HepG2 (cell line): ENCODE measurements around the gene ANKRD29. TPM values are rescaled to one million over a fixed set of nuclear protein-coding genes. Genes with fewer than 3 reads are reported as not detected.

Experiments used
- BRF2 ChIP-seq: sonication (generic); formaldehyde crosslinking; IDR thresholded peaks from 2 replicates; pipeline ENCODE4 v1.8.1; 2022; ENCODE audit warnings: mild to moderate bottlenecking, missing genetic modification reagents
- CAMTA2 ChIP-seq: sonication (generic); formaldehyde crosslinking; IDR thresholded peaks from 2 replicates; pipeline ENCODE4 v1.4.0; 2020; ENCODE audit warnings: mild to moderate bottlenecking, missing genetic modification reagents, borderline replicate concordance
- CBX2 ChIP-seq, 2 experiments: fragments of 200-600 bp in 1 of 2; sonication (generic); formaldehyde crosslinking in 1 of 2; IDR thresholded peaks; 2 replicates each; pipeline versions ENCODE4 v1.7.0 to v1.8.1; 2018 to 2022; ENCODE audit warnings: low read depth in 2 of 2, low read length in 1 of 2, mild to moderate bottlenecking in 1 of 2, missing genetic modification reagents in 1 of 2
- CC2D1A ChIP-seq: sonication (generic); formaldehyde crosslinking; IDR thresholded peaks from 2 replicates; pipeline ENCODE4 v1.8.1; 2023; ENCODE audit warnings: mild to moderate bottlenecking, missing genetic modification reagents
- HMG20A ChIP-seq: IDR thresholded peaks from 2 replicates; pipeline ENCODE4 v1.6.1; 2016; ENCODE audit warnings: borderline replicate concordance
- KAT7 ChIP-seq: IDR thresholded peaks from 2 replicates; pipeline ENCODE4 v1.6.1; 2018; ENCODE audit warnings: borderline replicate concordance, missing compliant biosample characterization
- KAT8 ChIP-seq: IDR thresholded peaks from 2 replicates; pipeline ENCODE4 v1.6.1; 2016; ENCODE audit warnings: missing genetic modification reagents, missing compliant biosample characterization
- KDM2A ChIP-seq: sonication (generic); formaldehyde crosslinking; IDR thresholded peaks from 2 replicates; pipeline ENCODE4 v1.4.0; 2020; ENCODE audit warnings: low read depth, missing genetic modification reagents, borderline replicate concordance
- KIAA2018 ChIP-seq: sonication (generic); formaldehyde crosslinking; IDR thresholded peaks from 2 replicates; pipeline ENCODE4 v1.5.0; 2020; ENCODE audit warnings: mild to moderate bottlenecking, missing genetic modification reagents, borderline replicate concordance
- MIER3 ChIP-seq: IDR thresholded peaks from 2 replicates; pipeline ENCODE4 v1.6.1; 2016; ENCODE audit warnings: missing compliant biosample characterization, borderline replicate concordance
- MIXL1 ChIP-seq: IDR thresholded peaks from 2 replicates; pipeline ENCODE4 v1.6.1; 2016
- MTA3 ChIP-seq: sonication (generic); formaldehyde crosslinking; IDR thresholded peaks from 2 replicates; pipeline ENCODE4 v1.4.0; 2020; ENCODE audit warnings: missing genetic modification reagents
- NR3C1 ChIP-seq: sonication (generic); formaldehyde crosslinking; IDR thresholded peaks from 2 replicates; pipeline ENCODE4 v1.4.0; 2020; ENCODE audit warnings: missing genetic modification reagents
- PCBP1 ChIP-seq: fragments of 200-400 bp; formaldehyde crosslinking; IDR thresholded peaks from 2 replicates; pipeline ENCODE4 v1.6.1; 2017; ENCODE audit warnings: mild to moderate bottlenecking, low read depth, low read length, borderline replicate concordance
- REPIN1 ChIP-seq: sonication (generic); formaldehyde crosslinking; IDR thresholded peaks from 2 replicates; pipeline ENCODE4 v1.8.0; 2022; ENCODE audit warnings: missing genetic modification reagents, low read depth, mild to moderate bottlenecking, borderline replicate concordance
- SP2 ChIP-seq: sonication (generic); formaldehyde crosslinking; IDR thresholded peaks from 2 replicates; pipeline ENCODE4 v1.5.1; 2020; ENCODE audit warnings: mild to moderate bottlenecking, missing genetic modification reagents
- ZNF20 ChIP-seq: sonication (generic); formaldehyde crosslinking; IDR thresholded peaks from 2 replicates; pipeline ENCODE4 v1.4.0; 2020; ENCODE audit warnings: mild to moderate bottlenecking, moderate library complexity, missing genetic modification reagents
- ZNF234 ChIP-seq: sonication (generic); formaldehyde crosslinking; conservative IDR thresholded peaks from 2 replicates; pipeline ENCODE4 v1.5.1; 2020; ENCODE audit warnings: mild to moderate bottlenecking, missing genetic modification reagents
- ZNF296 ChIP-seq: sonication (generic); formaldehyde crosslinking; conservative IDR thresholded peaks from 2 replicates; pipeline ENCODE4 v1.5.0; 2020; ENCODE audit warnings: mild to moderate bottlenecking, missing genetic modification reagents
- ZNF367 ChIP-seq: sonication (generic); formaldehyde crosslinking; IDR thresholded peaks from 2 replicates; pipeline ENCODE4 v1.4.0; 2020; ENCODE audit warnings: missing genetic modification reagents, borderline replicate concordance
- ZNF468 ChIP-seq: sonication (generic); formaldehyde crosslinking; IDR thresholded peaks from 2 replicates; pipeline ENCODE4 v1.8.0; 2022; ENCODE audit warnings: mild to moderate bottlenecking, moderate library complexity, missing genetic modification reagents
- polyA plus RNA-seq, 8 experiments: library from polyadenylated mRNA; depleted of rRNA in 3 of 8; stranded (reverse) in 7 of 8; unstranded in 1 of 8; fragments of >200 nt; fragmentation: Illumina TruSeq in 4 of 8; extraction: Trizol in 4 of 8; gene quantifications; 2 replicates each; pipeline versions ENCODE4 v1.2.1 to v1.2.3, GENCODE V29; 2011 to 2016; ENCODE audit warnings: low read depth in 4 of 8, missing spikeins in 1 of 8, mixed read lengths in 1 of 8; ENCODE audit not compliant: insufficient read depth in 1 of 8
- total RNA-seq, 5 experiments: library from RNA; depleted of rRNA; stranded (reverse); fragments of >200 nt; fragmentation: Illumina TruSeq; extraction: Trizol; gene quantifications; 2 replicates each; pipeline ENCODE4 v1.2.3, GENCODE V29; 2016; ENCODE audit warnings: low read depth in 1 of 5
- TF ChIP-seq, protein P1 (sequence below): sonication (generic); formaldehyde crosslinking; IDR thresholded peaks from 2 replicates; pipeline ENCODE4 v1.4.0; 2020; ENCODE audit warnings: missing genetic modification reagents, borderline replicate concordance

Gene ANKRD29
- total and polyA plus RNA-seq, 2 of the 13 experiments (the other 11 are each of a cell fraction or from before 2014, with no cell fraction given) = not detected

DNA sequence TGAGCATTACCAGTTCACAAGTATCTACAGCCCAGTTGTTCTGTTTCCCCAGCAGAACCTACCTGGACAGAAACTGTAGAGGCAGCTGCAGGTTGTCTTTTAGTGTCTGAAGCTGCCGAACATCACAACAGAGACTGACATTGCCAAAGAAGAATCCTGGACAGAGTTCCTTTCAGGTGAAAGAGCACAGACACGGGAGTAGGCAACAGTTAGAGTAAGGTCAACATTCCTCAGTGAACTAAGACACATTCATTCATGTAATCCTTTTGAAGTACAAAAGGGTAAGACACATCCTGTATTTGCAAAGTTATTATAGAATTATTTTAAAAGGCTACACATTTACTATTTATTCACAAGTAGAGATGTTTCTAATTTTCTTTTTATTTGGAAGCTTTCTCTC is 90.7 kb downstream of the ANKRD29 start (continued):
- TF ChIP-seq HMG20A (CRISPR knock-in tag) = peak; percentile 74; the same call in 1 of the 2 replicates
- TF ChIP-seq MIER3 (CRISPR knock-in tag) = no peak
- TF ChIP-seq CBX2 (IDR thresholded peaks at IDR 0.05; ENCODE audit: low read depth, low read length) = no peak
- TF ChIP-seq CBX2 (CRISPR knock-in tag; IDR thresholded peaks at IDR 0.05; ENCODE audit: low read depth) = no peak
- no peak for TF ChIP-seq MIXL1 (CRISPR knock-in tag)
- no peak for TF ChIP-seq ZNF296 (CRISPR knock-in tag)
- TF ChIP-seq ZNF234 (CRISPR knock-in tag) = no peak
- no peak for TF ChIP-seq NR3C1
- no peak for TF ChIP-seq MTA3 (CRISPR knock-in tag)
- TF ChIP-seq ZNF367 = no peak
- TF ChIP-seq ZNF20 (CRISPR knock-in tag) = no peak
- TF ChIP-seq KIAA2018 (CRISPR knock-in tag) = no peak
- TF ChIP-seq CAMTA2 = no peak
- TF ChIP-seq KDM2A (CRISPR knock-in tag) = no peak
- TF ChIP-seq PCBP1 = no peak
- no peak for TF ChIP-seq BRF2
- TF ChIP-seq, protein P1, sequence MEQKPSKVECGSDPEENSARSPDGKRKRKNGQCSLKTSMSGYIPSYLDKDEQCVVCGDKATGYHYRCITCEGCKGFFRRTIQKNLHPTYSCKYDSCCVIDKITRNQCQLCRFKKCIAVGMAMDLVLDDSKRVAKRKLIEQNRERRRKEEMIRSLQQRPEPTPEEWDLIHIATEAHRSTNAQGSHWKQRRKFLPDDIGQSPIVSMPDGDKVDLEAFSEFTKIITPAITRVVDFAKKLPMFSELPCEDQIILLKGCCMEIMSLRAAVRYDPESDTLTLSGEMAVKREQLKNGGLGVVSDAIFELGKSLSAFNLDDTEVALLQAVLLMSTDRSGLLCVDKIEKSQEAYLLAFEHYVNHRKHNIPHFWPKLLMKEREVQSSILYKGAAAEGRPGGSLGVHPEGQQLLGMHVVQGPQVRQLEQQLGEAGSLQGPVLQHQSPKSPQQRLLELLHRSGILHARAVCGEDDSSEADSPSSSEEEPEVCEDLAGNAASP (CRISPR knock-in tag) = peak; percentile 97; the same call in 1 of the 2 replicates
- no peak for TF ChIP-seq REPIN1 (CRISPR knock-in tag)
- no peak for TF ChIP-seq SP2 (CRISPR knock-in tag)
- no peak for TF ChIP-seq CC2D1A
- TF ChIP-seq KAT7 (CRISPR knock-in tag) = no peak
- no peak for TF ChIP-seq KAT8 (CRISPR knock-in tag)
- TF ChIP-seq ZNF468 (CRISPR knock-in tag) = no peak
